HG03064 (cell line): ENCODE measurements around the gene FOXD1.
"Not testable (repeated sequence)": the region's sequence is repeated elsewhere in the genome, so short reads cannot be mapped to it uniquely, and the experiment has no call there.

Source experiments
- ATAC-seq: cut with Tn5 transposase; IDR thresholded peaks from one replicate; pipeline ENCODE4 v1.9.1; 2021; ENCODE audit warnings: low read depth; ENCODE audit not compliant: unreplicated experiment

Gene FOXD1

DNA sequence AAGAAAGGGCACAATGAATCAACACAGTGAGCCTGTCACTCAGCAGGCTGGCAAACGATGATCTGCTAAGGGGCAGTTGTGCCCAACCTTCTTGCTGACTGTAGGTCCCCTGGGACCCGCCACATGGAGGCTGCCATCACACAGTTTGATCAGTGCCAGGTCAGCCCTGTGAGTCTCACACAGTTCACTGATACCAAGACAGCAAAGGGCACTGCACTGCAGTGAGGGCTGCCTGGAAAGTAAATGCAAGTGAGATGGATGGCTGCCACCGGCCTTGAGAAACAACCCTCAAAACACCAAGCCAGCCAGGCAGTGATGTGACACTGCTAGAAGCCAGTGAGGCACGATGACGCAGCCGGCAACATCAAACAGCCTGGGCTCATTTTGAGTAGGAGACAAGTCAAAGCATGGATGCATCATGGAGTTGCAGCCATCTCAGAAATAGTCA is 30.3 kb downstream of the FOXD1 start:
- ATAC-seq, result no peak

DNA sequence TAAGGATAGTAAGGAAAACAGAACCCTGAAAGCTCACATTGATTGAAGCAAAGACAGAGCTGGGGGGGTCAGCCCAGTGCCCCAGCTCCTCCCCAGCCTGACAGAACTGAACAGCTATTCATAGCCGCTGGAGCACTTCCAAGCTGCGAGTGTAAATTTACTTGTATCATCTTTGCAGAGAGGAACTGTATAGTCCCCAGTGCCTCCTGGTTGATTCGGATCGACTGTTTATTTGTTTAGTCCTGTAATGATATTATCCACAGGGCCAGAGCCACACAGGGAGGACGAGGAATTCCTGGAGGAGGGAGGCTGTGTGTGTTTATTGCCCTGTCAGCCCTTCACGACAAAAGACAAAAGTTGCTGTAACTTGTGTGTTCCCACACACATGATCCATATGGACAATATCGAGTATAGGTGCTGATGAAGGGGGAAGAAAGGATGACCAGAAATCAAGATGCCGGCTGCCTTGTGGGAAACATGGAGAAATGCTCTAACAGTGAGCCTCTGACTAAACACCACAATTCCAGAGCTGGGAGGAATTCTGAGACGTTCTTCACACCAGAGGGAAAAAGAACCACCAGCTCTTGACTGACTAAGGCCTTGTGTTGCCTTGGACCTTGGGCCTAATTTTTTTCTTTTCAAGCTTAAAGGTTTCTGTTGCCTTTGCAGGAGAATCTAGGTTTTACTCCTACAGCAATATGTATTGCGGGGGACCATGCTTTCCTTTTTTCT is 31.1 kb downstream of the FOXD1 start:
- ATAC-seq, result no peak

DNA sequence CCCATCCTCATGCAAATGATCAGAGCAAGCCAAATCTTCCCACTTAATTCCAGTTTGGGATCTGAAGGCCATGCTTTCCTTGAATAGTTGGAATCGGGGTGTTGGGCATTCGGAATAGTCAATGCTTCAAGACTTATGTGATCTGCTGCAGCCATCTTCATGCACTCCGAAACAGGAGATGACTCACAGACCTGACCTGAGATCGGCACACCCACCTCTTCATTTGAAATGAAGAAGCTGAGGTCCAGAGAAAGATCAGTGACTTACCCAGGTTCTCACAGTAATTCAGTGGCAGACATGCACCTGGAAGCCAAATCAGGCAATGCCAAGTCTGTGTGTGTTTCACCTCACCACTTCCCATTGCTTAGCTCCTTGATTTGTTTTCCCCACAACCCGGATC is 33.0 kb downstream of the FOXD1 start:
- no peak for ATAC-seq

DNA sequence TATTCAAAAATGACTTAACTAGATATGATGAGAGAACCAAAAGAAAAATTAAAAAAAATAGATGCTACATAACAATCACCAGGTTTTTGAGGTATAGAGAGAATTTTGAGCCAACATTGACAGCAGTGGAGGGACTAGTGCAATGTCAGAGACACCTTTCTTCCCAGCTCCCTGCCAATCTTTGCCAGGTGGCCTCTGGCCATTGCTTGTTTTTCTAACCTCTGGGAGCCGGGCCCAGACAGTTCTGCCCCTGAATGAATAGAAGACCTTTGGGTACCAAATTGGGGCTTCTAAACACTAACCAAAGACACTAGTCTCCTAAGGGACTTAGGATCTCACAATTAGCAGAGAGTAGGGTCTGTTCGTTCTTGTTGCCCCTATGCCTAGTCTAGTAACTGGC is 33.4 kb downstream of the FOXD1 start:
- ATAC-seq, result no peak

DNA sequence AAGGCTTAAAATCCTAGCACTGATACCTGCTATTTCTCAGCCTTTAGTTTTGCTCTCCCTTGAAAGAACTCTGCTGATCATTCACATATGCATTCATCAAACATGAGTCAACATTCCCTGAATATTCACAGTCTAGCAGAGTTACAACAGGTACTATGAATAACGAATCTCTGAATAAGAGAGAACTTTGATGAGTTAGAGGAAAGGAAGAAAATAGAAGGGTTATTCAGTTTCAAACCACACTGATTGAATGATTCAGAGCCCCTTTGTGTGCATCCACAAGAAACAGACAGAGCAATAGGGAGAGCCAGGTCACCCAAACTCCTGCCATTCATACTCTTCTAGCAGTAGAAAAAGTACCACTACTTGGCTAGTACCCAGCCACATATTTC is 36.0 kb downstream of the FOXD1 start:
- no peak for ATAC-seq

DNA sequence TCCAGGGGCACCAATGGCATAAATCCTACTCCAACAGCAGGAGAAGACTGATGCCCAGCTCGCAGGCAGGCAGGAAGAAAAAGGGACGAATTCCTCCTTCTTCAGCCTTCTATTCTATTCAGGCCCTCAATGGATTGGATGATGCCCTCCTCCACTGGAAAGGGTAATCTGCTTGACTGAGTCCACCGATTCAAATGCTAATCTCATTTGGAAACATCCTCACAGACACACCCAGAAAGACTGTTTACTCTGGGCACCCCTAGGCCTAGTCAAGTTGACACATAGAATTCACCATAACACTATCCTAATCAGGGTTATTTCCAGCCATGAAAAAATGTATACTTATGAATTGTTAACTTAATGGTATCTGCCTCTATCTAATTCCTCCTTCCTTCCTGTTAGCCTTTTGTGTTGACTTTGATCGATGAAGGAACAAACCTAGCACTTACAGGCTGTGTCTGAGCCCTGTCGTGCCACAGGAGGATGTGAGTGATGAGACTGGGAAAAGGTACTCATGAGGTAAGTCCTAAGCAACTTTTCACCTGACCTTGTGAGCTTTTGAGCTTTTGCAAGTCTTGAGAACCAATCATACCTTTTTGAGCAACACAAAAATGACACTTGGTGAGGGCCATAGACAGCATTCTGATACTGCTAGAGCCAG is 36.5 kb downstream of the FOXD1 start:
- no peak for ATAC-seq

DNA sequence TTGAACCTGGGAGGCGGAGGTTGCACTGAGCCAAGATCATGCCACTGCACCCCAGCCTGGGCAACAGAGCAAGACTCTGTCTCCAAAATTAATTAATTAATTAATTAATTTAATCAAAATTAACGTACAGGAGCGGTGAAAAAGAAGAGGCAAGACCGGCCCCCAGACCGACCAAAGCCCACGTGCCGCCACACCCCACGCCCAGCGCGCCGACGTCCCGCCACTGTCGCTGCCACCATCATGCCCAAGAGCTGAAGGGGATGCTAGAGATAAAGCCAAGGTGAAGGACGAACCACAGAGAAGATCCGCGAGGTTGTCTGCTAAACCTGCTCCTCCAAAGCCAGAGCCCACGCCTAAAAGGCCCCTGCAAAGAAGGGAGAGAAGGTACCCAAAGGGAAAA is 38.6 kb downstream of the FOXD1 start:
- not testable (repeated sequence) for ATAC-seq

DNA sequence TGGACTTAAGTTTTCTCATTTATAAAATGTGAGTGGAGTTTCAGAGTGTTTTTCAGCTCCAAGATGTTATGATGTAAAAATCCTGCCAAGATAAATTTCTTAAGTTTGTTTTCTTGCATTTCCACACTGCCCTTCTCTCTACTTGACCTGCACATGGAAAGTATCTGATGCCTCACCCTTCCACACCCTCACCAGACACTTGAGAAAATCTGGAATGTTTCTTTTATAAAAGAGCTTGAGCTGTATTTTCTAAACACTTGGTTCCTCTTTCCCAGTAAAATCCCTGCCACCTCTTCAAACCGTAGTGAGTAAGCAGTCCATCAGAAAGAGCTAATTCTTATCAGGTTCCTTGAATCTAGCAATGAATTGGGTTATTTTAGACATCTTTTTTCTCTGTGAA is 42.9 kb downstream of the FOXD1 start:
- ATAC-seq, result no peak

DNA sequence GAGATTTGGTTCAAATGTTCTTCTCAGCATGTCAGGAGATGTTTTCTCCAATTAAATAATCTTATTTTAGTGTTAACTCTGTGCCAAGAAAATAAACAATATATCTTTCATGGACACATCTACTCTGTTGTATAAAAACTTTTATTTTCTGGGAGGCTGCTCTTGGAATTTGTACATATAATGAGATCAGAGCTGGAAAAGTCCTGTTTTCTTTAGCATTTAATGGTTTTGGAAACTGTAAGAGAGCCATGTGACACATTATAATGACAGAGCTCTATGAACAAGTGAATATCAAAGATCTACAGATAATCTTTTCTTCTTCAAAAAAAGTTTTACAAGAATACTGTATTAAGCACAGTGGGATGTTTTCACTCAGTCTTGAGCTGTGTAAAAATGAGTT is 48.8 kb downstream of the FOXD1 start:
- no peak for ATAC-seq
